ENCODE measurements around the gene KCNT1.

Gene KCNT1

DNA sequence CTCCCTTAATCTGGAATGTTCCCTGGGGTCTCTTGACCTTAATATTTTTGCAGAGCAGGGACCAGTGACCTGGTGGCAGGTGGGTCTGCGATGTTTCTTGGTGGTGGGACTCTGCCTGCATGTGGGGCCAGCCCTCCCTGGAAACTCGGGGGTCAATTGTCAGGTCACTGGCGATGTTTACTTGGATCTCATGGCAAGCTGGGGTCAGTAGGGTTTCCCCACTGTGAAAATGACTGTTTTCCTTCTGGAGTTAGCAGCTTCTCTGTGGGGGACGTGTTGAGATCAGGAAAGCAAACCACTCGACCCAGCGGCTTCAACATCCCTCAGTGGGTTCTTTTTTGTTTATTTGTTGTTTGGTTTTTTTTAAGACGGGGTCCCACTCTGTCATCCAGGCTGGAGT lies 73.9 kb downstream of the KCNT1 start:
- H3K36me3 Mint-ChIP-seq (ENCODE audit: low read depth), result no peaks in the 10 kb centered on the region

DNA sequence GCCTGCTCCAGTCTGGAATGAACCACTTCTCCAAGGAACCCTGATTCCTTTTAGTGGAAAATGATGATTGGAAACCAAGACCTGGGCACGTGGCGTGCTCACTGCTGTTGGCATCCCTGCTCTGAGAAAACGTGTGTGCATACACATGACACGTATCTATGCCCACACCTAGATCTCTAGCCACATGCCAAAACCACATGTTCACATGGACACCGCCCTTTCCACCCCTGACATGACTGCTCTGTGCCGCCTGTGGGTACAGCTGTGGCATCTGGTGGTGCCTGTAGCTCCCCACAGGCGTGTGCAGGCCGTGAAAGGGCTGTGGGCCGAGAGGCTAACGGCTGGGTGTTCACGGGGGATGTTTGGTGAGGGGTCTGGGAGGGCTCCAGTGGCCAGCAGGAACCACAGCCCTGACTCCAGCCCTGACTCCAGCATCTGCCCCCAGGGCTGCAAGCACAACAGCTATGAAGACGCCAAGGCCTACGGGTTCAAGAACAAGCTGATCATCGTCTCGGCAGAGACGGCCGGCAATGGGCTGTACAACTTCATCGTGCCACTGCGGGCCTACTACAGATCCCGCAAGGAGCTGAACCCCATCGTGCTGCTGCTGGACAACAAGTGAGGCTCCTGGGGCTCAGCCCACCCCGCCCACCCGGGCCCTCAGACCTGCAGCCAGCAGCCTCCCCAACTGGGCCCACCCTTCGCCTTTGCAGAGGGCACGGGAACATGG lies 75.1 kb downstream of the KCNT1 start:
- no peaks in the 10 kb centered on the region for H3K27me3 Mint-ChIP-seq
- H3K4me1 Mint-ChIP-seq (ENCODE audit: low read depth), result no peaks in the 10 kb centered on the region
- no peaks in the 10 kb centered on the region for H3K36me3 Mint-ChIP-seq (ENCODE audit: low read depth)
- no peak overlapping the region for H3K4me3 Mint-ChIP-seq
- no peak overlapping the region for H3K27ac Mint-ChIP-seq
- H3K9me3 Mint-ChIP-seq, result no peaks in the 10 kb centered on the region

More for the DNA sequence above, 73.9 kb downstream of the KCNT1 start:
- Mint-ChIP-seq H3K27ac (no peak overlapping the region), H3K4me1 (ENCODE audit: low read depth) (no peaks in the 10 kb centered on the region), H3K4me3 (no peak overlapping the region), H3K27me3 (no peaks in the 10 kb centered on the region), H3K9me3 (no peaks in the 10 kb centered on the region)

DNA sequence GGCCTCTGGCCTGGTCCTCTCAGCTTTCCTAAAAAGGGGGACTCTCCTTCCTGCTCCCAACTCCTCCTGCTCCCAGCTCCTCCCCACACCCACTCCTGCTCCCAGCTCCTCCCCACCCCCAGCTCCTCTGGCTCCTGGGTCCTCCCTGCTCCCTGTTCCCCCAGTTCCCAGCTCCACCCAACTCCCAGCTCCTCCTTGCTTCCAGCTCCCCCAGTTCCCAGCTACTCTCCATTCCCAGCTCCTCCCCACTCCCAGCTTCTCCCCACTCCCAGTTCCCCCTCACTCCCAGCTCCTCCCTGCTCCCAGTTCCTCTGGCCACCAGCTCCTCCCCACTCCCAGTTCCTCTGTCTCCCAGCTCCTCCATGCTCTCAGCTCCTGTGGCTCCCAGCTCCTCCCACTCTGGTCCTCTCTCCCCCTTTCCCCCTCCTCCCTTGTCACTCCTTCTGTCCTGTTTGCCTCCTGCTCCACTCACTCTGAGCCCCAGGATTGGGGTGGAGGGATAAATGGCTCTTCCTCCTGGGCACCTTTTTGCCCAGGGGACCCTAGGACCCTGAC lies 75.7 kb downstream of the KCNT1 start:
- Mint-ChIP-seq H3K27ac (no peak overlapping the region), H3K27me3 (no peaks in the 10 kb centered on the region), H3K4me1 (ENCODE audit: low read depth) (no peaks in the 10 kb centered on the region), H3K36me3 (ENCODE audit: low read depth) (no peaks in the 10 kb centered on the region), H3K9me3 (no peaks in the 10 kb centered on the region), H3K4me3 (no peak overlapping the region)

DNA sequence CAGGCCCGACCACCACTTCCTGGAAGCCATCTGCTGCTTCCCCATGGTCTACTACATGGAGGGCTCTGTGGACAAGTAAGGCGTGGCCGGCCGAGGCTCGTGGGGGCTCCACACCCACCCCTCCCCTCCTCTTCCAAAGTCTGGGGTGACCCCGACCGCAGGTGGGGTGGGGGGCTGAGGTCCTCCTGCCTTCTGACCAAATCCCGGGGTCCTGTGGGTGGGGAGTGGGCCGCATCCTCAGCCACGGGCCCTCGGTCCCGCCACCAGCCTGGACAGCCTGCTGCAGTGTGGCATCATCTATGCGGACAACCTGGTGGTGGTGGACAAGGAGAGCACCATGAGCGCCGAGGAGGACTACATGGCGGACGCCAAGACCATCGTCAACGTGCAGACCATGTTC lies 76.4 kb downstream of the KCNT1 start:
- Mint-ChIP-seq H3K27me3 (no peaks in the 10 kb centered on the region), H3K27ac (no peak overlapping the region), H3K36me3 (ENCODE audit: low read depth) (no peaks in the 10 kb centered on the region), H3K4me1 (ENCODE audit: low read depth) (no peaks in the 10 kb centered on the region), H3K4me3 (no peak overlapping the region), H3K9me3 (no peaks in the 10 kb centered on the region)

DNA sequence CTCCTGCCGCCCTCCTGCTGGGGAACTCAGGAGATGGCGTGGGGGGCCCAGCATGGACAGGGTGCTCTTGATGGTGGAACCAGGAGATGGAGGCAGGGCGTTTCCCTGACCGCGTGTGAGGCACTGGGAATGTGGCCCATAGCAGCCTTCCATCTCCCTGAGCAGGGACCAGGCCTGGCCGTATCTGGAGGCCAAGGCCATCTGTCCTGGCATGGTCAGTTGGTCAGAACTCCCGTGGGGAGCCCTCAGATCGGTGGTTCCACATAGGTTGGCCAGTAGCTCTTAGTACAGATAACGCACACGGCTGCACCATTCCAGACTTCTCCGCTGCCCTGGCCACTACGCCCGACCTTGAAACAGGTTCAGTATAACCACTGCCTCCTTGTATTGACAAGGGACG lies 77.6 kb downstream of the KCNT1 start:
- no peaks in the 10 kb centered on the region for H3K27me3 Mint-ChIP-seq
- H3K27ac Mint-ChIP-seq, result no peak overlapping the region
- H3K4me1 Mint-ChIP-seq (ENCODE audit: low read depth), result no peaks in the 10 kb centered on the region
- no peak overlapping the region for H3K4me3 Mint-ChIP-seq
- no peaks in the 10 kb centered on the region for H3K36me3 Mint-ChIP-seq (ENCODE audit: low read depth)
- H3K9me3 Mint-ChIP-seq, result no peaks in the 10 kb centered on the region

DNA sequence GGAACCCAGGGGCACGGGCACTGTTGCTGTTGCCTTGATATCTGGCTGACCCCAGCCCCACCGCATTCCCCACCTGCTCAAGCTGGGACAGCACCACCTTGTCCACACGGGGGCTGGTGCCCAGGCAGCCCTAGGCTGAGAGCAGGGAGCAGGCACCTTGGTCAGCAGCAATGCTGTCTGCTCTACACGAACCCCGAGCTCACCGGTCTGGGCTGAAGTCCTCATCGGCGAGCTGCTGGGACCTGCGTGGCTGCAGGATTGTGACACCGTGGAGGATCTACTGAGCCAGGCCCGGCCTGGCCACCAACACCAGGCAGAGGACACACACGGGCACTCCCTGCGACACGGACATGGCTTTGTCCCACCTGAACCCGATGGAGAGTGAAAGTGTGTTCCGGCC lies 78.1 kb downstream of the KCNT1 start:
- Mint-ChIP-seq H3K27me3 (no peaks in the 10 kb centered on the region), H3K27ac (no peak overlapping the region), H3K36me3 (ENCODE audit: low read depth) (no peaks in the 10 kb centered on the region), H3K4me1 (ENCODE audit: low read depth) (no peaks in the 10 kb centered on the region), H3K9me3 (no peaks in the 10 kb centered on the region), H3K4me3 (no peak overlapping the region)

DNA sequence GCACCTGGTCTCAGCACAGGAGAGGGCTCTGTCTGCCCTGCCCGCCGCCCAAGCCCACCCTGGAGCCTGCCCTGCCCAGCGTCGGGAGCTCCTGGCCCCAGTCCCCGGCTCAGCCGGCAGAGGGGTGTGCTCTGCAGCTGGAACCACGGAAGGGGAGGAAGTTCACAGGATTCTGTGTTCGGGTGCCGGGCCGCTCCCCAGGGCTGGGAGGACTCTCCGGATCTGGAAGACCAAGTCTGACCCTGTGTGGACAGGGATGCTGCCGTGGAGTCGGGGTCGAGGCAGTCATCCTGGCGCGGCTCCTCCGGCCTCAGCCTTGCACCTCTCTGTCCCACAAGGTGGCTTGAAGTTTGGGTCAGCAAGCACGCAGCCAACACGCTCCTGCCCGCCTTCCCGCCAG lies 78.6 kb downstream of the KCNT1 start:
- Mint-ChIP-seq H3K36me3 (ENCODE audit: low read depth) (no peaks in the 10 kb centered on the region), H3K4me1 (ENCODE audit: low read depth) (no peaks in the 10 kb centered on the region), H3K4me3 (no peak overlapping the region), H3K27ac (no peak overlapping the region), H3K27me3 (no peaks in the 10 kb centered on the region), H3K9me3 (no peaks in the 10 kb centered on the region)

DNA sequence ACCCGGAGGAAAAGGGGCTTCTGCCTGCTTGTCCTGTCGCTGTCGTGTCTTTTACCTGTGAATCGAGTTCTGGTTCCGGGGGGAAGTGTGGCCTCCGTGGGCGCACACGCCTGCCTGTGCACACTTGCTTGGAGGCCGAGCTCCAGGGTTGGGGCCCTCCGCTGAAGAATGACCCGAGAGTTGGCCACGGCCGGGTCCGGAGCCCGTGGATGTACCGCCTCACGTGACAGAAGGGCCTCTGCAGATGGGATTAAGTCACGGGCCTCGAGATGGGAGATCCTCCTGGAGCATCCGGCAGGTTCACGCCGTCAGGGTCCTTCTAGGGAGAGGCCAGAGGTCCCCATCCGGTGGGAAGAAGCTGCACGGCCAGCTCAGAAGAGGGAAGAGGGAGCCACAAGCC lies 81.0 kb downstream of the KCNT1 start:
- H3K27me3 Mint-ChIP-seq, result no peaks in the 10 kb centered on the region
- H3K27ac Mint-ChIP-seq, result no peak overlapping the region
- no peaks in the 10 kb centered on the region for H3K36me3 Mint-ChIP-seq (ENCODE audit: low read depth)
- no peak overlapping the region for H3K4me3 Mint-ChIP-seq
- H3K4me1 Mint-ChIP-seq (ENCODE audit: low read depth), result no peaks in the 10 kb centered on the region
- H3K9me3 Mint-ChIP-seq, result no peaks in the 10 kb centered on the region

DNA sequence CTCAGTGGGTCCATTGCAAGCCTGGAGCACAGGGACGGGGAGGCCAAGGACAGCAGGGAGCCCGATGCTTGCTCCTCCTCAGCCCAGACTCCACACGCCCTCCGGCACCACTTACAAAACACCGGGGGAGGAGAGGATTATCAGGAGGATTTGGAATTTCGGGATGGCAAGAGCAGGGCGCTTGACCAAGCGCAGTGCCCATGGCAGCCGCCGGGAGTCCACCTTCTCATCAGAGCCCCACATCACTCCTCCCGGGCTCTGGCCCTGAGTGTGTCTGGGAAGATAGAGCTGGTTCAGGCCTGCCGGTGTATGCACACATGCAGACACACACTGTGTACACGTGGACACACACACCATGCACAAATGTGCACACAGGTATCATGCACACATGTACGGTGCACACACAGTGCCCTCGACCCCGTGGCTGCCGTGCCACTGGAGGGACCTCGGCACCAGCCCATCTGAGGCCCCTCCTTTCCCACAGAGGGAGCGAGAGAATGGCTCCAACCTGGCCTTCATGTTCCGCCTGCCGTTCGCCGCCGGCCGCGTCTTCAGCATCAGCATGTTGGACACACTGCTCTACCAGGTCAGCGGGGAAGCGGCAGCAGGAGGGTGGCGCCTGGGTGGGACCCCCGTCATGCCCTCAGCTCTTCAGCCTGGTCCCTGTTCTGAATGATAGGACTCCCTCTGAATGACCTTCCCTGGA lies 81.7 kb downstream of the KCNT1 start:
- H3K9me3 Mint-ChIP-seq, result no peaks in the 10 kb centered on the region
- no peaks in the 10 kb centered on the region for H3K4me1 Mint-ChIP-seq (ENCODE audit: low read depth)
- no peak overlapping the region for H3K4me3 Mint-ChIP-seq
- no peaks in the 10 kb centered on the region for H3K36me3 Mint-ChIP-seq (ENCODE audit: low read depth)
- no peaks in the 10 kb centered on the region for H3K27me3 Mint-ChIP-seq
- H3K27ac Mint-ChIP-seq, result no peak overlapping the region

DNA sequence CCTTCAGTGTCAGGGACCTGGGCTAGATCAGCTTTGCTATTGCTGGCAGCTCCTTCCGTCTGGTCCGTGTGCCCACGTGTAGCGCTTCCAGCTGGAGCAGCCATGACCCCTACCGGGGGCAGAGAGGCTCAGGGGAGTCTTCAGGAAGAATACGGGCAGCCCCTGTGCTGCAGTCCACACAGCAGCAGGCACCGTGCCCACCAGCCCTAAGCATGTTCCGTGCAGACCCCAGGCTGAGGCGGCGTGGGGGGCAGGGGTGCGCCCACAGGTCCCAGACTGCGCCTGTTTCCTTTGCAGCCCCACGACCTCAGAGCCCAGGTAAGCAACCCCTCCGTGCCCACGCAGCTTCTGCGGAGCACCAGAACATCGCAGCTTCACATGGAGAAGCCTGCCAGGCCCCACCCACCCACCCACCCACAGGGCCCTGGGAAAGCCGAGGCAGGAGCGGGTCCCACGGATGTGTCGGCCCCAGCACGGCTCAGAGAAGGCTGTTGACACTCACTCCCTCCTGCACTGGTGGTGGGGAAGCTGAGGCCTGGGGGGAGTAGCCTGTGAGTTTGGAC lies 83.1 kb downstream of the KCNT1 start:
- H3K27ac Mint-ChIP-seq, result no peak overlapping the region
- no peaks in the 10 kb centered on the region for H3K27me3 Mint-ChIP-seq
- no peaks in the 10 kb centered on the region for H3K4me1 Mint-ChIP-seq (ENCODE audit: low read depth)
- no peaks in the 10 kb centered on the region for H3K36me3 Mint-ChIP-seq (ENCODE audit: low read depth)
- H3K9me3 Mint-ChIP-seq, result no peaks in the 10 kb centered on the region
- H3K4me3 Mint-ChIP-seq, result no peak overlapping the region

DNA sequence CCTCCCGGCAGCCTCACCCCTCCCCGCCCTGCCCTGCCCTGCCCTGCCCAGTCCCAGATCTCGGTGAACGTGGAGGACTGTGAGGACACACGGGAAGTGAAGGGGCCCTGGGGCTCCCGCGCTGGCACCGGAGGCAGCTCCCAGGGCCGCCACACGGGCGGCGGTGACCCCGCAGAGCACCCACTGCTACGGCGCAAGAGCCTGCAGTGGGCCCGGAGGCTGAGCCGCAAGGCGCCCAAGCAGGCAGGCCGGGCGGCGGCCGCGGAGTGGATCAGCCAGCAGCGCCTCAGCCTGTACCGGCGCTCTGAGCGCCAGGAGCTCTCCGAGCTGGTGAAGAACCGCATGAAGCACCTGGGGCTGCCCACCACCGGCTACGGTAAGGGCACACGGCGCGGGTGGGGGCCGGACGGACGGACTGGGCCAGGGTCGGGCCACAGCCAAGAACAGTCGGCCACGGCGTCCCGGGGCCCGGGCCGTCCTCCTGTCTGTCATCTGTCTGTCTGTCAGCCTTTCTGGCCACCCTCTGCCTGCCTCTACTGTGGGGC lies 84.2 kb downstream of the KCNT1 start:
- Mint-ChIP-seq H3K36me3 (ENCODE audit: low read depth) (no peaks in the 10 kb centered on the region), H3K9me3 (no peaks in the 10 kb centered on the region), H3K4me1 (ENCODE audit: low read depth) (no peaks in the 10 kb centered on the region), H3K27me3 (no peaks in the 10 kb centered on the region), H3K27ac (no peak overlapping the region), H3K4me3 (no peak overlapping the region)

DNA sequence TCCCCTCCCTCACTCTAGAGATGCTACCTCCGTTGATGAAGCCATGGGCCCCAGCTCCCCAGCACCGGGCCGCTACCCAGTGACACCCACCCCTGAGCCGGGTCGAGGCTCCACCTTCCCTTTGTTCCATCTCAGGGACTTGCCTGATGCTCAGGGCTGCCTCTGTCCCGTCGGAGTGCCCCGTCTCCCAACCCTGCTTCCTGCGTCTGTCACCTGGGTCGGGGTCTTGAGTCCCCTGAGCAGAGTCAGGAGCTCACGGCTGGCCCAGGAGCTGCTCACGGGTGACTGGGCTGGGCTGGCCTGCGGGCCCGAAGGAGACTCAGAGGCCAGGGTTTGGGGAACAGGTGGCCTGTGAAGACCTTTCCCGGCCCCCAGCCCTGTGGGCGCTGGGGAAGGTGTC lies 85.3 kb downstream of the KCNT1 start:
- H3K27me3 Mint-ChIP-seq, result no peaks in the 10 kb centered on the region

DNA sequence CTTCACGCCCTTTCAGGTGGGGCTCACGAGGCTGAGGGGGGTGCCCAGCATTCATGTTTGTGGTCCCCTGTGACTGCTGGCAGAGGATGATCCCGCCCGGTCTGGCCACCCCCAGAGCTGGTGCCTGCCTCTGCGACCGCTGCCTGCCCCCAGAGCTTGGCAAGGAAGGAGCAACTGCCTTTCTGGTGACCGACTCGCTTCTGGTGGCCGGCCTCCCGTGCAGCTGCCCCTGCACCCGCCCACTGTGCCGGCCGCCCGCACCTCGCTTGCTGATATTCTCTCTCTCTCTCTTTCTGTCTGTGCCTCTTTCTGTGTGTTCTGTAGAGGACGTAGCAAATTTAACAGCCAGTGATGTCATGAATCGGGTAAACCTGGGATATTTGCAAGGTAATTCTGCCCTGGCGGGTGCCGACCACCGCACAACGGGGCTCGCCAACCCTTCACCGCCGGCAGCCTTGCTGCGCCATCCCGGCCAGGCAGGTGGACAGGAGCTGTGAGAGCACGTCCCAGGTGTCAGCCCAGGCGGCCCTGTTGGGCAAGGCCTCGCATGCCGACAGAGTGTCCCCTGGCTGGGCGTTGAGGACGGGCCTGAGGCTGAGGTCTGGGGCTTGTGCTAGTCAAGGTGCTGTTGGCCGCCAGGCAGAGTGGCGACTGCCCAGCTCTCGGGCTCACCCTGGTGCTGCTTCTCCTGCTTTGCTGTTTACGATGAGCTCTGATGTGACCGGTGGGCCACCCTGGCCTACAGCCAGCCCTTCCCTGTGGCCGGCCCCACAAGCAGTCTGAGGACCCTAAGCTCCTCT lies 86.0 kb downstream of the KCNT1 start:
- no peaks in the 10 kb centered on the region for H3K4me1 Mint-ChIP-seq (ENCODE audit: low read depth)
- H3K9me3 Mint-ChIP-seq, result no peaks in the 10 kb centered on the region
- H3K4me3 Mint-ChIP-seq, result no peak overlapping the region
- no peak overlapping the region for H3K27ac Mint-ChIP-seq
- no peaks in the 10 kb centered on the region for H3K27me3 Mint-ChIP-seq
- no peaks in the 10 kb centered on the region for H3K36me3 Mint-ChIP-seq (ENCODE audit: low read depth)

More for the DNA sequence above, 85.3 kb downstream of the KCNT1 start:
- Mint-ChIP-seq H3K9me3 (no peaks in the 10 kb centered on the region), H3K4me3 (no peak overlapping the region), H3K4me1 (ENCODE audit: low read depth) (no peaks in the 10 kb centered on the region), H3K36me3 (ENCODE audit: low read depth) (no peaks in the 10 kb centered on the region), H3K27ac (no peak overlapping the region)

DNA sequence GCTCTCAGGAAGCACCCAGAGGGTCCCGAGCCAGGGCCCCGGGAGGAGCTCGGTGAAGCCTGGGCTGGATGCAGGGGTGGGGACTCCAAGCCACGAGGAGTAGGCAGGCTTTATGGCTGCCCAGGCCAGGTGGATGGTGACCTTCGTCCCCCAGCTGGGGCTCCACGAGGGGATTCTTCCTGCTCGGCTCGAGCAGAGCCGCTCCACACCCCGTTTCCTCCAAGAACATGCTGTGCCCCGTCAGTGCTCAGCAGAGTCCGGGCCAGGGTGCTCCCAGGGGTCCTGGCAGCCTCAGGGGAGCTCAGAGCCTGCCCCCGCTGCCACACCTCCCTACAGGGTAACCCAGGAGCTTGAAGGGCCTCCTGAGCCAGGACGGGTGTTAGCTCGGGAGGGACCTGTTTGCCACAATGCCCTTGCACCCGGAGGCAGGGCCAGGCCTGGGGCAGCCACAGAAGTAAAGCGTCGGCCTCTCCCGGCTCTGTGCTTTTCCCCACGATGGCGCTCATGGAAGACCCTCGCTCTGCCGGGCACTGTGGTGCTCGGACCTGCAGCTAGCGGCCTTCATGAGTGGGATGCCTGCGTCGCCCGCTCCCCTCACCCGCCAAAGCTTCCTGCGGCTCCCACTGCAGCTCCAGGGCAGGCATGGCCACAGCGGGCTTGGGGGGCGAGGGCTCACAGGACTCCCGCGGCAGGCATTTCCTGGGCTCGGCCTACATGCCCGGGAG lies 86.8 kb downstream of the KCNT1 start:
- Mint-ChIP-seq H3K27ac (no peak overlapping the region), H3K4me3 (no peak overlapping the region), H3K9me3 (no peaks in the 10 kb centered on the region), H3K4me1 (ENCODE audit: low read depth) (no peaks in the 10 kb centered on the region), H3K36me3 (ENCODE audit: low read depth) (no peaks in the 10 kb centered on the region), H3K27me3 (no peaks in the 10 kb centered on the region)

Measured in stimulated activated naive CD8-positive, alpha-beta T cell treated with anti-CD3 and anti-CD28 coated beads, Interleukin-15, Interleukin-2, amounts not matched to agents 100 ng/mL and 50 ng/mL, for 24 hours (primary cell).